ENCODE data around the gene TTC39C.

Gene TTC39C

GRCh38 chr18:24108641-24109040 is 94.1 kb downstream of the TTC39C start:
- TF ChIP-seq CTCF (IDR thresholded peaks at IDR 0.05; ENCODE audit: control insufficient read depth, insufficient read depth, low read depth, low read length, missing control alignments): no peak
- no peak overlapping the region for H3K4me3 ChIP-seq (ENCODE audit: control insufficient read depth, low read depth, low read length)

GRCh38 chr18:24111936-24112335 is 97.4 kb downstream of the TTC39C start:
- TF ChIP-seq CTCF (IDR thresholded peaks at IDR 0.05; ENCODE audit: control insufficient read depth, insufficient read depth, low read depth, low read length, missing control alignments): no peak
- DNase-seq (ENCODE audit: low read depth): no peak

More at GRCh38 chr18:24108641-24109040, 94.1 kb downstream of the TTC39C start:
- no peak for DNase-seq (ENCODE audit: low read depth)

GRCh38 chr18:24112464-24112863 is 97.9 kb downstream of the TTC39C start:
- no peak overlapping the region for H3K4me3 ChIP-seq (ENCODE audit: control insufficient read depth, low read depth, low read length)
- TF ChIP-seq CTCF (IDR thresholded peaks at IDR 0.05; ENCODE audit: control insufficient read depth, insufficient read depth, low read depth, low read length, missing control alignments): no peak
- no peak for DNase-seq (ENCODE audit: low read depth)

More at GRCh38 chr18:24111936-24112335, 97.4 kb downstream of the TTC39C start:
- H3K4me3 ChIP-seq (ENCODE audit: control insufficient read depth, low read depth, low read length): no peak overlapping the region

GRCh38 chr18:24112874-24113615 is 98.5 kb downstream of the TTC39C start:
- H3K4me3 ChIP-seq (ENCODE audit: control insufficient read depth, low read depth, low read length): no peak overlapping the region
- no peak for DNase-seq (ENCODE audit: low read depth)
- no peak for TF ChIP-seq CTCF (IDR thresholded peaks at IDR 0.05; ENCODE audit: control insufficient read depth, insufficient read depth, low read depth, low read length, missing control alignments)

- TF ChIP-seq CTCF (IDR thresholded peaks at IDR 0.05; ENCODE audit: control insufficient read depth, insufficient read depth, low read depth, low read length, missing control alignments): no peak
- H3K4me3 ChIP-seq (ENCODE audit: control insufficient read depth, low read depth, low read length): no peak overlapping the region
- DNase-seq (ENCODE audit: low read depth): no peak
These were observed 100.5 kb downstream of the TTC39C start for GRCh38 chr18:24114924-24115549.

- H3K4me3 ChIP-seq (ENCODE audit: control insufficient read depth, low read depth, low read length): no peak overlapping the region
- no peak for TF ChIP-seq CTCF (IDR thresholded peaks at IDR 0.05; ENCODE audit: control insufficient read depth, insufficient read depth, low read depth, low read length, missing control alignments)
- DNase-seq (ENCODE audit: low read depth): no peak
These were observed 101.1 kb downstream of the TTC39C start for GRCh38 chr18:24115628-24116027.
